HG03097 (cell line): Measurements from ENCODE around the gene TMEM117.

Experiments used
- ATAC-seq: cut with Tn5 transposase; IDR thresholded peaks from one replicate; pipeline ENCODE4 v1.9.1; 2021; ENCODE audit not compliant: unreplicated experiment, low FRiP score

TMEM117 gene

DNA sequence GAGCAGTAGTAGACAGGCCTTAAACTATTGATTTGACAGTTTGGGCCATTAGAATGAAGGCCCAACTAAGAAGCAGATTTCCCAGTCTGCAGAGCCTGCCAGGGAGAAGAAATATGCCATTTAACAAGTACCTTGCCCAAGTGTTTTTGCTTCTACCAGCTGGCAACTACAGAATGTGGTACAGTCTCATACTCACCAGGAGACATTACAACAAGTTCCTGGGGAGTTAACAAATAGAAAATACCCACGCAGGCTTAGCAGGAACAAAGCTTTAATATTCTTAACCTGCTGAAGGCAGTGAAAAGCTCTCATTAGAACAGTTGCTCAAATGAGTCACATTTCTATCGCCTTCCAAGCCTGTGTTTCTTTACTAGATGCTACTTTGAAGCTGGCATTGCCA is 241.0 kb downstream of the TMEM117 start:
- ATAC-seq: no peak

DNA sequence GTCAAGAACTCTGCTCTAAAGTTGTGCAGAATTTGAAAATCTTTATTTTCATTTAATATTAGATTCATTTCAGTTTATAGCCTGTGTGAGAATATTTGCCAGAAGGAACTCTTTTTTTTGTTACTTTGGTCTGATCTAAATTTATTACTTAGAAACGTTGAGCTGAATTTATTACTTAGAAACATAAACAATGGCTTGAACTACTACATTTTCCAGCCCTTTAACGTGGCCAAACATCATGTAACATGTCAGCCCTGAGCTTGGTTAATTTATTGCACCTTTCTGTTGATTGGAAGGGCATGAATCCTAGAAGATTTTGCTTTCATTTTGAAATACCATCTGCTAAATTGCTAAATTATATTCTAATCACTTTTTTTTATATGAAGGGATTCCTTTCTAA is 241.4 kb downstream of the TMEM117 start:
- ATAC-seq: no peak

DNA sequence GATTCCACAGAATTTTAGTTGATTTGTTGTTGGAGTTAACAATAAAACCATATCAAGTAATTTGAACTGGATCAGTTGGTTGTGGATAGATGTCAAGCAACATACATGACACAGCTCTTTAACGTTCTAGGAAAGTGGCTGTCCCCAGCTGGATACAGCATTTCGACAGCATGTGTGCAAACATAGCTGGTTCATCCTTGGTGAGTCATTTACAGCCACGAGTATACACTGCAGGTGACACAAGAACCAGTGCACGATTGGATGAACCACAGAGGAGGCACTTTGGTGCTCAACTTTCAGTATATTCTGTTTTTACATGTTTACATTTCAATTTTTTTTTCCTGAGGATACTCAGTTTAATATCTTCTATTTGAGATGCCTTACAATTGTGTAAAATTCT is 242.4 kb downstream of the TMEM117 start:
- no peak for ATAC-seq

DNA sequence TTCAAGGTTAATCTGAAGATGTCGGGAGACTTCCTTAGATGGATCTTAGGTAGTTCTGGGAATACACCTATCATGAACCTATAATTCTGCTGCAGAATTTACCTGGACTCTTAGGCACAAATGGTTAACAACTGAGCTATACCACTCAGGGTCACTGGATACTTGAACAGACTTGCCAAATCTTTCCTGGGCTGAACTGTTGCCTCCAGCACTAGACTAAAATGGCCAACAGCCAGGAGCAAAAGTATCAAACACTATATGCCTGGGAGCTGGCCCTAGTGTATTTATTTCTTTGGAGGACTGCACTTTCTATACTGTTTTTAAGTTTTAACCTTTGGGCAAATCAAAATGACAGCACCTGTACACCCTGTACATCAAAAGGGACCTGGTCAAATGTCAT is 252.8 kb downstream of the TMEM117 start:
- ATAC-seq: no peak

DNA sequence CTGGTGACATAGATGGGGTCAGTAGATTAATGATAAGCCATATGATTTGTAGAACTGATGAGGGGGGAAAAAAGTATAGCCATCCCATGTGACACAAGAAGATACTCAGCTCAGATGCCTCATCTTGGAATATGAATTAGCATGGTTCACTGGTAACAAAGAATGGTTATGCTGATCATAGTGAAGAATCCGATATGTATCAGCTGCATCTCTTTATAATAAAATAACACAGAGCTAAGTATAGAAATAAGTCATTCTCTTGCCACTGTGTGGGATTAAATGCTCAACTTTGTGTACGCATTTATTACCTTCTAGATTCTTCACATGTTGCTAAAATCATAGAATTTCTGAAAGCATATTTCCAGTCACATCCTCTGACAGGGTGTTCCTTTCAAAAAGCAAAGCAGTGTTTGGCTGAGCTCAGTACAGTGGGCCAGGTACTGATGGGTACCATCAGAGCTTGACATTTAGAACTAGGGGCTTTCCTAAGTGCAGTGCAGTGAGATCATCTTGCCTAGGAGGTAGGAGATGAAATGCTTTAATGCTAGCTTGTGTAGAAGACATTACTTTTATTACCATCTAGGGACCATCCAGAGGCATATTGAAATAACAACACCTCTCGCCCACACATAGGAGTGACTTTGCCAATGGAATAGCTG is 256.2 kb downstream of the TMEM117 start:
- ATAC-seq: no peak

DNA sequence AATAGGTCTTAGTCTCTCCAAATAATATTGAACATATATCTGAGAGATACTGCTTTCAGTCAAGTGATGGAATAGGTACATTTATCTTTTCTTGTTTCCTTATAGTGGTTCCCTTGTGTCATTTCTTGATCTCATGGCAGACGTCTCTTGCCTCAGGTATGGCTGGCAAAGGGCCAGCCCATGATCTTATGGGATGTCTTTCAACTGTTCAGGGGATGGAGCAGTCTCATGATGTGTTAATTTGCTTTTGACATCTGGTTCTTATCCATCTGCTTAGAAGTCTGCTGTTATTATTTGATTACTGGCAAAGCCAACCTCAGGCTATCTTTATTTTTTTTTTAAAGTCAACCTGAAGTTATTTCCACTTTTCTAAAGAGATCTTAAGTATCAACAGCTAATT is 262.9 kb downstream of the TMEM117 start:
- ATAC-seq: no peak

DNA sequence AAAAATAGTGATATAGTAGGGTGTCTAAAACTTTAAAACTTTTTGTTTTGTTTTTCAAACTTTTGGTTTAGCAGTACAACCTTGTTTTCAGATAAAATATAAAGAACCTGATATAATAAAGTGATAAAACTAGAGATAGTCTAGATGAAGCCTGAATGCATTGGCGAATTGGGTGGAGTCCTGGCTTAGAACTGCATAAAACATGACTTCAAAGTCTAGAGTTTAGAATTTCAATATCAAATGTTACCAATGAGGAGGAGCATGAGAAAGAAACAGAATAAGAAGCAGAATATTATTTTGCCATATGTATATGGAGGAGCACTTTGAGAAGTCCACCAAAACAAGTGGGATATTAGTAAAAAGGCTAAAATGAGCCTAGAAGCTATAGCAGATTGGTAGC is 263.6 kb downstream of the TMEM117 start:
- no peak for ATAC-seq

DNA sequence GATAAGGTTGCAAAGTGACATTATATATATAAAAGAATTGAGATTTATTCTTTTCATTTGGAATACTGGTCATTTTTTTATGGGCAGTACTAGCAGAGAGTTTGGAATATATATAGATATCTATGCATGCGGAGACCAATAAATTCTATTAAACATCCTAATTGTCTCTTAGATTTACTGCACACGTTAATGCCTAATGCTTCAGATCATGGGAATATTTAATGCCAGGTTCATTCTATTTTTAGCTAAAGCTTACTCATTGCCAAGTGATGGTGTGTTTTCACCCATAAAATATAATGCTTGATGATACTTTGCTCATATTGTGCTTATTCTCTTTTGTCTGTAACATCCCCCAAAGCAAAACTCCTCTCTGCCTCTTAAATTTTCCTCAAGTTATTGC is 264.4 kb downstream of the TMEM117 start:
- no peak for ATAC-seq

DNA sequence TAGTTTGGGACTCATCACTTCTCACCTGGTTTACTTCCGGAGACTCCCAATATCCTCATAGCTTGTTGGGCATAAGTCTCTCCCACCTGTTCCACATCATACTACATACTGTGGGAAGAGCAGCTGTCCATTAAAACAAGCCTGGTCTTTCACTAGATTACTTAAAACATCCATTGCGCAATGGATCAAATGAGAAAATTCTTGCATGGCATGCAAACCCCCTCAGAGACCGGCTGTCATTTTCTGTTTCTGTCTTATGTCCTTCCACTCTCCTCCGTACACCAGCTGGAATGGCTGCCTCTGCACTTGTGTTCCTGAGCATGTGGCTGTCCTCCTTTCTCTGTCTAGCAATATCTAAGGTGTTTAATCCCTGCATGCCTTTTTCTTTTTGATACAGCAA is 265.6 kb downstream of the TMEM117 start:
- no peak for ATAC-seq

DNA sequence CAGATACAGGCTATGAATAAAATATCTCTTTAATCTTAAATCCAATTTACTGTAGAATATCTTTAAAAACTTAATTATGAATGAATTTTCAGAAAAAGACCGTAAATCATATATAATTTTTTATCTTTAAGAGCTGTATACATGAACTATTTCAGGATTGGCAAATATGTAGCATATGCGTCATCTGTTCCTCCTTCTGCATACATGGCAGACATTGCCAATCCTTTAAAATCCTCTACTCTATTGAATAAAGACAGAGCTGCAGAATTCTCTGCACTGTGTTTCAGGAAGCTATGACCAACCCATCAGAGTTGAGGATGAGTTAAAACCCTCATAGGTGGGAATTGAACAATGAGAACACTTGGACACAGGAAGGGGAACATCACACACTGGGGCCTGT is 279.0 kb downstream of the TMEM117 start:
- ATAC-seq: no peak

DNA sequence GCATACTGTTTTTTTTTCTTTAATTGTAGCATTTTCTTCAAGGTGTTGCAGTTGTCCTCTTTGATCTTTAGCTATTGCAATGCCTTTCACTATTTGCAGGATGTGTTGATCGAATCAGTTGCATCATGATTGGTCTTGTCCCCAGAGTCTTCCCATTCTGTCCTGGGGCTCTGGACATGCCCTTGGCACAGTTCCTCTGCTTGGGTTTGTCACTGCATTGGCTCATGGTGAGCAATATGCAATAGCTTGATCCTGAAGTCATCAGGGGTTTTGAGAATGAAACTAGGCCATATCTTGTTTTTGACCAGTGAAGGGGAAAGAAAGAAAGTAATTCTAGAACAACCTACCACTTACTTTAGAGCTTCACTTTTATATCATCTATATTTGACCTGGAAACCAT is 281.5 kb downstream of the TMEM117 start:
- no peak for ATAC-seq

DNA sequence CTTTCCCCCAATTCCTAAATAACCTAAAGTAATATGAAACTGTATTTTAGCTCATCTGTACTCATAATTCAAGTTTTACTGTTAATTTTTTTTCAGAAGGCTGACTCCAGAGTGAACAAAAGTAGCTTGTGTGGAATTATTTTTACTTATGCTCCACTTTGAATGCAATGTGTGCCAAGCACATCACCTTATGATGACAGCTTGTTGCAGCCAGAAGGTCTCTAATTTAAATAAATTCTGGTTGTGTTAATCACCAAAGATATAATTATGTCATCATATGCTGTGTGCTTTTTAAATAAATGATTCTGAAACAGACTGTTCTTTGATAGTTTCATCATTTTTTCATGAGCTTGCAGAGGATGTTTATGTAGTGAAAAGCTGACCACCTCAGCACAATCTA is 283.1 kb downstream of the TMEM117 start:
- ATAC-seq: no peak

DNA sequence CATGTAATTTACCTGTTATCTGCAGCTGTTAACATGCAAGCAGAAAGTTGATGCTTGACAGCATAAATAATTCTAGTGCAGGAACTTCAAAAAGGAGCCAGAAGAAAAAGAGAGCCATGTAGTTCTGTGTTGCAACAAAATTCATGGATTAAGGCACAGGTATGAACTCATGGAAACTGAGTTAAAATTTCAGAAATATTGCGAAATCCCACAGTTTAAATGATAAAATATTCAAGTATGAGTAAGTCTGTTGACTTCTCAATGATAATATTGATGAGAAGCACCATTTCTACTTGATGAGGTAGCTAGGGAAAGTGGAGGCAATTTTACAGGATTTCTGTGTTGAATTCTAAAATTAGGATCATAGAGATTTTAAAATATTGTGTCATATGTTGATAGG is 290.9 kb downstream of the TMEM117 start:
- ATAC-seq: no peak

DNA sequence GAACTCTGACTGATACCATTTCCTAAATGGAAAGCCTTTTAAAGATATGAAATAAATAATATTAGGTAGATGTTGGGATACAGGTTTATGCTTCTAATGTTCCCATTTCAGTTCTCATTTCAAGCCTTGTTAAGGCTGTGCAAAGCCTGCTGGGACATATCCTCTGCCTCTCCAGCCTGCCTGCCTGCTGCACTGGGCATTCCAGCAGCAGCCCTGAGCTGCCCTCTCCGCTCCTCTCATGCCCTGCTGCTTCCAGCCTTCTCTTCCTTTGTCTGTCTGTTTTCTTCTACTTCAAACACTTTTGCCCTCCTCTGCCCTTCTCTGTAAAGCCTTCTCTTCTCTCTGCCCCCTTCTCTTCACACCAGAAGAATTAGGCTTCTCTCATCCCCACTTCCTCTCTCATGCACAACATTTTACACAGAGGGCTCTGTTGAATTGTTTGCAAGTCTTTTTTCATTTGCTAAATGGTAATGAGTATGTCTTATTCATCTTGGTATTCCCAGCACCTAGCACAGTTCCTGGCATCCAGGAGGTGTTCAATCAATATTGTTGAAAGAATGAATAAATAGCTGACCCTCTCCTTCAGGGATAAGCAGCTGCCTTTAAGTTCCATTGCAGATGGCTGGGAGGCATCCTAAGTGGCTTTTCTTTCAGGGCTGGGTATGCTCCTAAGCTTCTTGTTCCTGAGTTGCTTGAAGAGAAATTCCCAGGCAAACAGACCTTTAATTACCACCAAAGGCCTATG is 292.3 kb downstream of the TMEM117 start:
- ATAC-seq: no peak

DNA sequence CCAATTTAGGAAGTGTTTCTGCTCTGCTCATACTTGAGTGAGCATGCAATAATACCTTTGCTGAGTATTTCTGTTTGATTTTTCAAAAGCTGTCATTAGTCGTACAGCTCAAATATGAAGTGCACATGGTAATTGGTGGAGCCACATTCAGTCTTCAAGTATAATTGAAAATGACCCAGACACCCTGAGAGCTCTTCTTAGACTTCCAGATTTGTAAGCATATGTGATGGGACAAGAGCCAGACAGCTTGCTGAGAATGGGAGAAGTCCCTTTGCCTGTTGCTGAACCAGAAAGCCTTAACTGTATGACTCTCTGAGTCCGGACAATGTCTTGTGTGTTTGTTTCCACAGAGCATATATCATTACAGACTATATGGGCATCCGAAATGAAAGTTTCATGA is 307.3 kb downstream of the TMEM117 start:
- no peak for ATAC-seq

DNA sequence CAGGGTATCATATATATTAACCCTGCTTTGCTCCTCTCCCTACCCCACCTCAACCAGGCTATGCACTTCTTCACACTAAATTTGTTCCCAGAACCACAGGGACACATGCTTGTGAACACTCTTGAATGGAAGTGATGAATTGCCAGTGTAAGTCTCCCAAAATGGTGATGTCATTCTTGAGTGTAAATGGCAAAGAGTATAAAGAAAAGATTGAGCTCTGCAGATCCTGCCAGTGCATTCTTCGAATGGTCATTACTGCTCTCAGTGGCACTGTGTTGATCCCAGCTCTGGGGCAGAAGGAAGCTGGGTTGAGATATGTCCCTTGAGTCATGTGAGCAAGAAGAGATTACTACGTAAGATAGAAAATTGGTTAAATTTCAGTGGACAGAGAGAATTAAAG is 313.1 kb downstream of the TMEM117 start:
- no peak for ATAC-seq

DNA sequence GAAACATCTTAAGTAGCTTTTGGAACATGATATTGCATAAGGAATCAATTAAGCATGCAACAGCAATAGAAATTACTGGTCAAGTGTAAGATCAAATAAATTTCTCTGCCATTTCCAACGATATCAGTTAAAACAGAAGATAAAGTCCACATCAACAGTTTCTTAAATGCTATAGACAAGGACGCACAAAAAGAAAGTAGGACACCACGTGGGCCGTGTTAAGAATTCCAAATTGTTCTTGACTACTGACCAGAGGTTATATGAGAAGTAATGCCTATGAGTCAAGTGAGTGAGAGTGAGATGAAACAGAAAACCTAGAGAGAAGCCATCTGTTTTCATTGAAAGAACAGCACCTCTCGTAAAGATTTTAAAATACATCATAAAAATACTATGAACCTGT is 318.2 kb downstream of the TMEM117 start:
- no peak for ATAC-seq

DNA sequence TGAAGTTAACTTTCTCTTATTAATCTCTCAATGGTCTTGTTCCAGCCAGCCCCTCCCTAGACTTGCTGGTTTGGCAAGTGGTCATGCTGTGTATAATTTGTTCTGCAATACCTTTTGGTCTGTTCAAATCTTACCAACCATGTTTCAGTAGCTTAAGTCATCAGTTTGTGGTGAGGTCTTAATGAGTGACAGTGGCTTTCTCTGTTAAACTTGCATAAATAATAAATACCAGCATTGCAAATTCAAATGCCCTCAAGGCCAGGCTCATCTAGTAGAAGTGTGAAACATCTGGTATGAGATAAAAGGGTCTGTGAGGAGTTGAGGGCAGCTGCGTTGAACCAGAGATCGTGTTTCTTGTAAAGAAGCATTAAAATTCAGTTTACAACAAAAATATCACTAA is 319.5 kb downstream of the TMEM117 start:
- ATAC-seq: no peak

DNA sequence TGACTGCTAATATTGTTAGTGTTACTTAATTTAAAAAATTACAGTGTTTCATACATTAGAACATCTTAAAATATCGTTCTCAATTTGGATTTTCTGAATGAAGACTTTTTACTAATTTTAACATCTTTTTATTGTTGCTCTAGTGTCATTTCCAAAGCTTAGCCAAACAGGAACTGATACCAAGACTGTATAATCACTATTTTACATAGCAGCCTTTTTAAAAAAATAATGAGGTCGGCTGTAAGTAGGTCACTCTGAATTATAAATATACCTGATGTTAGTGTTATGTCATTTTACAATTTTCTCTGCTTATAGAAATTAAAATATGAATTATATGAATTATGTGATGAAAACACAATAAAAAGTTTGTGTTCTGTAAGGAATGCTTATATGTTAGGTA is 321.5 kb downstream of the TMEM117 start:
- no peak for ATAC-seq

DNA sequence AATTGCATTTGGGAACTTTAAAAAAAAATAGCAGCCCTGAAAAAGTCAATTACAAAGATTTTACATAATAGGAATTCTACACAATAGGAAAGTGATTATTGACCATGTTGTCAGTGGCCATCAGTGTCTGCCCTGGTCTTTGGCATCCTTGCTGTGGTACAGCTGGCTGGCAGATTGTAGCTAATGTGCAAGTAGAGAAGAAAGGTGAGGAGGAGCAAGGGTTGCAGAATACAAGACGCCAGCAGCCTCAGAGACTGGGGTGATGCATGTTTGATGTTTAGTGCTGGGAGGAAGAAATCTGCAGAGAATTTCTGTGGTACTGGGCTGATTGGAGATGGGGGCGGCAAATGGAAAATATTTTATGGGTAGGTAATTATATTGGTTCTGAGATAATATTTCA is 322.9 kb downstream of the TMEM117 start:
- ATAC-seq: no peak

DNA sequence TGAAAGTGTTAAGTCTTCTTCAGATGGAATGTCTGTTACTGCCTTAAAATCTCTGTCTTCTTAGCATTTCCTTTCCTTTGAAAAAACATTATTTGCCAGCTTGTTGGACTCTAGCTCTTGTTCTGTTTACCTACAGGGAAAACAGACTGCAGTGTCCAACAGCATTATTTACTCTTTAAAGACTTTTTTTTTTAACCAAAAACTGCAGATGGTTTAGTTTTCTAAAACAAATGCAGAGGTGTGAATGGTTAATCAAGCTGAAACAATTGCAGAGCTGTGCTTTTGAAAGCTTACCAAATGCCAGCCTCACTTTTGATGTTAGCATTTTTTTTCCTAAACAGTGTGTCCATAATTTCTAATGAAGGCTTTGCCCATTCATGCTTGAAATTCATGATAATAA is 323.3 kb downstream of the TMEM117 start:
- no peak for ATAC-seq

DNA sequence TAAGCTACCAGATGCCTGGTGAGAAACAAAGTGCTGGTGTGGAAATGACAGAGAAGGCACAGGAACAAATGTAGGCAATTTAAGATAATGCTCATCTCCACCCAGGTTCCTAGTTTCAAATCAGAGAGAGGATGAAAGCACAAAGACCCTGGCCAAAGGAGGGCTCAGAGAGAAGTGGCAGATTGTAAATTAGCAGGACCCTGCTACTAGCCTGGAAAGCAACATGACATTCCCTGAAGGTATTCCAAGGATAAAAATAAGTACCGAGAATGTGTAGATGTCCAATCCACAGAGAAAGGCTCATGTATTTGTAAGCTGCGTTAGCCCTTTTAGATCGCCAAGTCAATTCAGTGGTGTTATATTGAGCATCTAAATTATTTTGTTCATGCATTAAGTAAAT is 324.0 kb downstream of the TMEM117 start:
- ATAC-seq: no peak

DNA sequence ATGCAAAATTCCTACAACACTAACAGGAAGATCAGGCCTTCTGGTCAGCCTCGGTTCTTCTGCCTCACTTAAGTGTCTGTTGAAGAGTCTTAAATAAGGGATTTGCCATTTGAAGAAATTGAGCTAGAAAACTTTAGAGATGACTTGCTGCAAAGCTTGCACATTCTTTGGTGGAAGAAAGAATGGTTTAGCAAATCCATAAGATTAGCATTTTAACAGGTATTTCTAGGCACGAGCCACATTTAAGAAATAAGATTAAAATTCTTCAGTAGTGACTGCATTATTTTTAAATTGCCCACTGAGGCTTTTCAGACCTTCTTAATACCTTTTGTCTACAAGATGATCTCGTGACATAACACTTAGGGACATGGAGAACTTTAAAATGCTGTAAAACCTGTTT is 327.1 kb downstream of the TMEM117 start:
- no peak for ATAC-seq
